ENCODE measurements around the gene TMEM223.
A peak's percentile ranks its signal among the peaks of the same experiment; 100 is the strongest.
"Not testable (repeated sequence)": the region's sequence is repeated elsewhere in the genome, so short reads cannot be mapped to it uniquely, and the experiment has no call there.

Gene TMEM223

GRCh38 chr11:62799486-62799885 lies 7.7 kb upstream of the TMEM223 start:
- no peak for DNase-seq

GRCh38 chr11:62796281-62796680 lies 4.5 kb upstream of the TMEM223 start:
- DNase-seq: no peak

- DNase-seq: no peak
Measured at GRCh38 chr11:62794201-62794775, 2.5 kb upstream of the TMEM223 start.

GRCh38 chr11:62792202-62792575 lies 383 bp upstream of the TMEM223 start:
- DNase-seq: no peak

GRCh38 chr11:62789576-62789975 lies 2.2 kb downstream of the TMEM223 start:
- no peak for DNase-seq

- DNase-seq: no peak
Measured at GRCh38 chr11:62788991-62789390, 2.8 kb downstream of the TMEM223 start.

GRCh38 chr11:62787005-62787759 lies 4.6 kb downstream of the TMEM223 start, which contains the start of gene TMEM179B:
Gene TMEM179B, plus strand, starts transcription at chr11:62787402. Its CDS starts 30 bp downstream, at chr11:62787432.
- peak; percentile 92 for DNase-seq

GRCh38 chr11:62786318-62787004 lies 5.3 kb downstream of the TMEM223 start:
- DNase-seq: peak; percentile 80

- no peak for DNase-seq
Measured at GRCh38 chr11:62782753-62783152, 9.1 kb downstream of the TMEM223 start.

- DNase-seq: no peak
Measured at GRCh38 chr11:62778441-62778840, 13.4 kb downstream of the TMEM223 start.

- DNase-seq: no peak
Measured at GRCh38 chr11:62777389-62777788, 14.4 kb downstream of the TMEM223 start.

- no peak for DNase-seq
Measured at GRCh38 chr11:62775646-62776045, 16.2 kb downstream of the TMEM223 start.

GRCh38 chr11:62774407-62774806 lies 17.4 kb downstream of the TMEM223 start:
- DNase-seq: no peak

GRCh38 chr11:62771144-62772021 lies 20.4 kb downstream of the TMEM223 start, which contains the start of gene TAF6L:
Gene TAF6L, plus strand, starts transcription at chr11:62771396. Its CDS starts 4,388 bp downstream, at chr11:62775784.
- peak; percentile 90 for DNase-seq

- no peak for DNase-seq
Measured at GRCh38 chr11:62770778-62771143, 21.0 kb downstream of the TMEM223 start.

GRCh38 chr11:62760867-62761227 lies 31.0 kb downstream of the TMEM223 start:
- not testable (repeated sequence) for DNase-seq

- no peak for DNase-seq
Measured at GRCh38 chr11:62757846-62758788, 33.7 kb downstream of the TMEM223 start.

GRCh38 chr11:62755086-62755615 lies 36.7 kb downstream of the TMEM223 start:
- no peak for DNase-seq

- DNase-seq: peak; percentile 93
Measured at GRCh38 chr11:62753736-62754603, 37.8 kb downstream of the TMEM223 start, which contains the start of gene ZBTB3. Gene ZBTB3, minus strand, starts transcription at chr11:62754160. Its CDS starts 496 bp downstream, at chr11:62753664.

GRCh38 chr11:62752994-62753735 lies 38.6 kb downstream of the TMEM223 start:
- DNase-seq: no peak
